Cortex of kidney (tissue), 1 donor: ENCODE data around the gene MVD.
A peak's percentile ranks its signal among the peaks of the same experiment; 100 is the strongest.

Experiments used
- DNase-seq: peaks from one replicate; lab custom pipeline; 2025; lab: John Stamatoyannopoulos, UW

Gene MVD, protein sequence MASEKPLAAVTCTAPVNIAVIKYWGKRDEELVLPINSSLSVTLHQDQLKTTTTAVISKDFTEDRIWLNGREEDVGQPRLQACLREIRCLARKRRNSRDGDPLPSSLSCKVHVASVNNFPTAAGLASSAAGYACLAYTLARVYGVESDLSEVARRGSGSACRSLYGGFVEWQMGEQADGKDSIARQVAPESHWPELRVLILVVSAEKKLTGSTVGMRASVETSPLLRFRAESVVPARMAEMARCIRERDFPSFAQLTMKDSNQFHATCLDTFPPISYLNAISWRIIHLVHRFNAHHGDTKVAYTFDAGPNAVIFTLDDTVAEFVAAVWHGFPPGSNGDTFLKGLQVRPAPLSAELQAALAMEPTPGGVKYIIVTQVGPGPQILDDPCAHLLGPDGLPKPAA

DNA sequence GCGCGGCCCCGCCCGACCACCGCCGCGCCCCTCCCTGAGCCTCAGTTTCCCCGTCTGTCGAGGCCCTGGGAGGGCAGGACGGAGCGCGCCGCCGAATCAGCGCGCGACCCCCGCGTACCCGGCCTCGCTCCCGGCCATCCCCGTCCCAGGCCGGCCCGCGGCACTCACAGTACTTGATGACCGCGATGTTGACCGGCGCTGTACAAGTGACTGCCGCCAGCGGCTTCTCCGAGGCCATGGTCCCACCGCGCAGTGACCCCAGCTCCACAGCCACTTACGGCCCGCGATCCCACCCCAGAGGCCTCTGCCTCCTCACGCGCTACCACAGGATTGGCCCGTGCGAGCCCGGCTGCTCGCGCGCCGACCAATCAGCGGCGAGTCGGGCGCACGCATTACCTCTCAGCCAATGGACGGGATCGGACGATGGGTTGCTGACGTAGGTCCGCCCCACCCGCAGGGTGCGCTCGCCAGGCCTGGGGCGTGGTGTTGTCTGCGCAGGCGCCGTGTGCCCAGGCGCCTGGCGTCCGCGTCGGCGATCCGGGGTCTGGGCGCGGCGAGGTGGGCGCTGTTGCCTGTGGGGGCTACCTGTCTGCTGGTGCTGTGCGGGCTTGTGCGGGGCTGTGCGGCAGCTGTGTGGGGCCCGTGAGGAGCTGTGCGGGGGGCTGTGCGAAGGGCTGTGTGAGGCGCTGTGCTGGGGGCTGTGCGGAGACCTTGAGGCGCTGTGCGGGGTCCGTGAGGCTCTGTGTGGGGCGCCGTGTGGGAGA is at the start of gene MVD:
TSS of gene MVD (minus strand) at position 249 of the 764 bp plus-strand sequence. CDS start at position 238, 11 bp downstream.
- peak; percentile 83 for DNase-seq

DNA sequence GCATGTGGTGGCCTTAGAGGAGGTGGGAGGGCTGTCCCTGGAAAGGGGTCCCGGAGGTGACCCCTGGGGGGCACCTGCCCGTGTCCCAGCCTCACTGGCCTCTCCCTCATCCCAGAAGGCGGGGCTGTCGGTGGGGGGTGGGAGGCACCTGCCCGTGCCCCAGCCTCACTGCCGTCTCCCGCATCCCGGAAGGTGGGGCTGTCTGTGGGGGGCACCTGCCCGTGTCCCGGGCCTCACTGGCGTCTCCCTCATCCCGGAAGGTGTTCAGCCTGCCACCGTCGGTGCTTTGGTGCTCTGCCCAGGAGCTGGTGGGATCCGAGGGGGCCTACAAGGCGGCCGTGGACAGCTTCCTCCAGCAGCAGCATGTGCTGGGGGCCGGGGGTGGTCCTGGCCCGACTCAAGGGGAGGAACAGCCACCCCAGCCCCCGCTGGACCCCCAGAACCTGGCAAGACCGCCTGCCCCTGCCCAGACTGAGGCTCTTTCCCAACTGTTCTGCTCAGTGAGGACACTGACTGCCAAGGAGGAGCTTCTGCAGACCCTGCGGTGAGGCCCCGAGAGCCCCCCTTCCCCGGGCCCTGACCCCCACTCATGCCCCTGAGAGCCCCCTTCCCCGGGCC is 49.6 kb upstream of the MVD start:
- no peak for DNase-seq

DNA sequence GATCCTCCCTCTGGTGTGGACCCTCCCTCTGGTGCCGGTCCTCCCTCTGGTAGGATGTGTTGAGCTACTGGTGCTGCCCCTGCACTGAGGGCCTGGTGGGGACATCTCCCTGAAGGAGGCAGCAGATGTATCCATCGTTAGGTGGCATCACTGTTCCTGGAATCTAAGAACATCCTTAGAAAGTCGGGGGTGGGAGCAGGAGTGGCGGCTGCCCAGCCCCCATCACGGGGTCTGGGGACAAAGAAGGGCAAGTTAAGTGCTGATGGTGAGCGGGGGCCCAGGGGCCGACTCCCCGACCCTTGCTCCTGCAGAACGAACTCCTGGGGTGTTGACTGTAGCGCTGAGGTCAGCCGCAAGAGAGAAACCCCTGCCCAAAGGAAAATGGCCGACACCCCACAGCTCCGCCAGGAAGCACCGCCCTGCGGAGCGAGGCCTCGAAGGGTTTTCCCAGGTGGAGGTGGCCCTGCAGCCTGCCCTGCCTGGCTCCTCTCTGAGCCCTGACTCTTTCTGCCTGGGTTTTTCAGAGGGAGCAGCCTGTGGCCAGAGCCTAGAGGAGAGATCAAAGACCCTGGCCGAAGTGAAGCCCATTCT is 49.0 kb upstream of the MVD start:
- no peak for DNase-seq

DNA sequence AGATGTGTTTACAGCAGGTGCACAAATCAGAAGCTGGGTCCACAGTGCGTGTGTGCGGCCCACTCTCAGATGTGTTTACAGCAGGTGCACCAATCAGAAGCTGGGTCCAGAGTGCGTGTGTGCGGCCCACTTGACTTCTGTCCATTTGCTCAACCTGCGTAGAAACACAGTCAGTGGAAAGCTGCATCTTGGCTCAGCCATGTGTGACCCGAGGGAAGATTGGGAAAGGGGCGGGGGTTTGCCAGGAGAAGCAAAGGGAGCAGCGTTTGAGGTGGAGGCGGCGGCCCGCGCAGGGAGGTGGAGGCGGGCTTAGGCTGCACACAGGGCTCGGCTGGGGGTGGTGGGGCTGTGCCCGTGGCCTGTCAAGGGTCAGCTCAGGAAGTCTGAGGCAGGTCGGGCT is 47.7 kb upstream of the MVD start:
- DNase-seq: no peak

DNA sequence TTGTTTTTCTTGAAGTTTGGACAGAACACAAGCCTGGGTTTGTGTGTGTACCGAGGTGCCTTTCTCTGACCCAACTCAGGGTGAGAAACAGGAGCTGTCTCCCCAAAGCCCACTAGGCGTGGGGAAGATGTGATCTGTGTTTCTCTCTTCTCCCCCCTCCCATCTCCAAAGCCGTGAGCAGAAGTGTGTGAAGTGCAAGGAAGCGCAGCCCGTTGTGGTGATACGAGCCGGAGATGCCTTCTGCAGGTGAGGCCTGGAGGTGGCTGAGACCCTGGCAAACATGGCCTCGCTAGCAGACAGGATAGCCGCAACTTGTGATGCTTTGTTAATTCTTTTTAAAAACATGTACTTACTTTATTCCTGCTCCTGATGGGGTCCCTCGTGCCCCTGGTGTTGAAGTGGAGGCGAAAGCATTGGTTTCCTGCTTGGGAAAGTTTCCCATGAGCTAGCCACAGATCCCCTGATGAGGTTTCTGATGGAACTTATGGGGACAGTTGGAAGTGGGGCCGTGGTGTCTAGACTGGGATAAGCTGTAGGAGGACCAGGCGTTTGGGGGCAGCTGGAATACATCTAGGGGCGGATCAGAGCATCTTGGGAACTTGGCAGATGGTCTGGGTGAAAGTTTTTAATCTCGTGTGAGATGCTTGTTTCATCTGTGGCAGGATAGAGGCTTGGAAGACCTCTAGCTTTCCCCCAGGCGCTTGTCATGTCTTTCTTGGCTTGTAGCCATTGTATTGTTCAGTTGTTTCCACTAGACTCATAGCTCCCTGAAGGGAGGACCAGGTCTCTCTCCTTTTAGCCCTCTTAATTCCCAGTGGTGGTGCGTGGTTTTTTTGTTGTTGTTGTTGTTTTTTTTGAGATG is 44.3 kb upstream of the MVD start:
- DNase-seq: no peak

DNA sequence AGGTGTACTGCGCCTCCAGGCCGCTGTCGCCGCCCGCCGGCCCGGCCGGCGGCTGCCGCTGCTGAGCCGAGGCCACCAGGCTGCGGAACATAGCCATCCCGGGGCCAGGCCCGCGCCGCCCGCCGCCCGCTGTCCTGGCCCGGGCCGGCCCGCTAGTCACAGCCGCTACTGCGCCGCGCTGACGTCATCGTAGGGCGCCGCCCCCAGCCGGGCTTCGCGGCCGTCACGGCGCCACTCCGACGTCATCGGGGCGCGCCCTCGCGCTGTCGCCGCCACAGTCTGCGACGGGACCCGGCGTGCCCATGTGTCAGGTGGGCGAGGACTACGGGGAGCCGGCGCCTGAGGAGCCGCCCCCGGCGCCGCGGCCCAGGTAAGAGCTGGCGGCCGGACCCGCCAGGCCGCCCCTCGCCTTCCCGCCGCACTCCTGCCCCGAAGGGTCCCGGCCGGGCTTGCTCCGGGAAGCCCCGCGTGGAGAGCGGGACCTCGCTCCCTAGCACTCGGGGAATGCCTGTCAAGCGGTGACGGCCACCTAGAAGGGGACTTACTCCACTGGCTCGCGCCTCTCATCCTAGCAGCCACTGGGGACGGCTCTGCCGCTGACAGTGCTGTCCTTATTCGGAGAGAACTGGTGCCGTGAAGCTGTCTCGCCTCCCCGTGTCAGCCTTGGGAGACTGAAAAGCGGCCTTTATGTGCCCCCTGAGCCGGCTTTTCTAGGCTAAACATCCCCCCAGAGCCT is 43.5 kb upstream of the MVD start, which contains the start of the genes CTU2 and RNF166:
TSS of gene CTU2 (plus strand) at position 275 of the 736 bp plus-strand sequence. CDS start at position 303, 28 bp downstream.
TSS of gene RNF166 (minus strand) at position 180 of the 736 bp plus-strand sequence. CDS start at position 97, 83 bp downstream.
- DNase-seq: peak; percentile 69

DNA sequence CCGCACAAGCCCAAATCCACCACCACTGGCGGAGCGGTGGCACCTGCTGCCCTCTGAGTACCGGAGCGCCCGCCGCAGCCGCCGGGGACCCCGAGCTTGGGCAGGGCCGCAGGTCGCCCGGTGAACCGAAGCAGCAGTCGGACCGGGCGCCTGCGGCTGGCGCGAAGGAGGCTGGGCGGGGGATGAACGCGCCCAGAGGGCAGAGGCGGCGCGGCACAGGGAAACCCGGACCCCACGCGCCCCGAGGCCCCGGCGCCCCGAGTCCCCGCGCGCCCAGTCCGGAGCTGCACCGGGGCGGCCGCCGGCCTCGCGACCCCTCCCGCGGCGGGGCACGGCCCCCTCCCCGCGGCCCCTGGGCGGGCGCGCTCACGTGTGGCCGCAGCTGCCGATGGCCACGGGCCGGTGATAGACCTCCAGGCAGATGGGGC is 42.9 kb upstream of the MVD start:
- DNase-seq: no peak

DNA sequence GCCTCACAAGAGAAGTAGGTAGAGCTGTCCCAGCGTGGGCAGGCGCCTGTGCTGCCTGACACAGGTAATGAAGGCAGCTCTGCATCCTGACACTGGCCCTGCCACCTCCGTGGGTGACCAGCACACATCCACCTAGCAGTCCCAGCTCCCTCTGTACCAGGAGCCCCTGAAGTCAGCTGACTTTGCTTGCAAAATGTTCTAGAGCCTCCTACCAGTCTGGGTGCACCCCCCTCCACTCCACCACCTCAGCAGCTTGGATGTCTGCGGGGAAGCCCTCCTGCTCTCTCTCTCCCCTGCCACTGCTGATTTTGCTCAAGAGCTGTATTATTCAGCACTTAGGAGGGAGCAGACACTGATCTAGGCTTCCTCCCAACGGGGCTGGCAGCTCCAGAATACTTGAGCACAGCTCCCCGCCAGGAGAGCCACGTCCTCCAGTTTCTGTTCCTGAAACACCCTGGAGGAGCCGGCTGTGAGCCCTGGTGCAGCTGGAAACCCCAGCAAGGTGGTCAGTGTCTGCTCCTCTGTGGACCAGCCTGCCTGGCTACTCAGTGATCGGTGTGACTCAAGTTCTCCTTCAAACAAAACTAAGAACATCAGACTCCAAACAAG is 42.3 kb upstream of the MVD start:
- no peak for DNase-seq

DNA sequence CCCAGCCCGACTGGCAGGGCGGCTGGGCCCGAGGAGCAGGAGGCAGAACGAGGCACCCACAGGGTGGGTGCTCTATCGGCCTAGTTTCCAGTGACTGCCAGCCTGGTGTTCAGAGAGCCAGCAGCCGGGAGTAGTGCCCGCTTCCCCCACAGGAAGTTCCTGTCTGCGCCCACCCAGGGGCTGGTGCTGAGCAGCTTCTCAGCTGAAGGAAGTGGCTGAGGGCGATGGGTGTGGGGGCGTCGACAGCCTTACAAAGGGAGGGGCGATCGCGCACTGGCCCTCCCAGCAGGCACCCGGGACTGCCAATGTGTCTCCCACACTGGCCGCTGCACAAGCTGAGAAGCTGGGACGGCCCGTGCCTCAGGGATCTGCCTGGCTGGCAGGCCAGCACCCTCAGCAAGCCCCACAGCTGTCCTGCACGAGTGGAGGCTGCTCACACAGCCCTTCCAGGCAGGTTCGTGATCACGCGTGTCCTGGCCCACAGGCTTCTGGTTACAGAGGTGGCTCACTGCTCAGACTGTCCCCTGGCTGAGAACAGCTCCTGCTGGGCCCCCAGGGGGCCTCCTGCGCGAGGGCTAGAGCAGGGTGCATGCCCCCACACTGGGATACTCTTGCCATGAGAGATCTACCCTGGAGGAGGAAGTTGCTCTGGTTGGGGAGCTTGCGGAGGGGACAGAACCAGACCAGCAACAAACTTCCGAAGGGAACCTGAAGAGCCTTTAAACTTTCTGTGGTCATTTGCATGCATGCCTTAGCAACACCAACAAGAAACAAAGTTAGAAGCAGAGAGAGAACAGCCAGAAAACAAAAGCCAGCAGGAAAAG is 40.8 kb upstream of the MVD start:
- no peak for DNase-seq

DNA sequence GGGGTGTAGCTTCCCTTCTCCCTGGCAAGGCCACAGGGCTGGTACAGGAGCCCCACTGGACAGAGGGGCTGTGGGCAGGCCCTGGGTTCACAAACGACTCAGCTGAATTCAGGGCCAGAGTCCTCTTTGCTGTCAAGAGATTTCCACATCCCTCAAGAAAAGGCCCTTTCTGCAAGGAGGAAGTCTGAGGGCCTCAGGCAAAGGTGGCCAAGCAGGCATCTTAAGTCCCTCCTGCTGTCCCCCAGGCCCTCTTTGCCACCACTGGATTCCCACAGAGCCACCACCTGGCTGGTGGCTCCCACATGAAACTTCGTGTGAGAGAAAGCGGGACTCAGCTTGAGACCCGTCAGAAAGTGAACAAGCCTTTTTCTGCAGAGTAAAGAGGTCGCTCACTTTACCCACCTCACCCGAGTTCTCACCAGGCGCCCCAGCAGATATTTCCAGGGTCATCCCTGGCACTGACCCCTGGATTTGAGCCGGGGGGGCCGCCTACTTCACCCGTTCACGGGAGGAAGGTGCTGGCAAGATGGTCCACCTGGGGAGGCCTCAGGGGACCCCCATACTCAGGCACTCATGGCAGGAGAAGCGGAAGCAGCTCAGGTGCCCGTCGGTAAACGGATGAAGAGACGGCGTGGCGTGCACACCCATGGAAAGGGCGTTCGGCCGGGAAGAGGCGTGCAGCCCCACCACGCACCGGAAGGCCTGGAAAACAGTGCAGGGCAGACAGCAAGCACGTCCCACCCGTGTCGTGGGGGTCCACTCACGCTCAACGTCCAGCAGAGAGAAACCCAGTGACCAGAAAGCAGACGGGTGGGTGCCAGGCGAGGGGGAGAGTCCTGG is 39.7 kb upstream of the MVD start:
- no peak for DNase-seq

DNA sequence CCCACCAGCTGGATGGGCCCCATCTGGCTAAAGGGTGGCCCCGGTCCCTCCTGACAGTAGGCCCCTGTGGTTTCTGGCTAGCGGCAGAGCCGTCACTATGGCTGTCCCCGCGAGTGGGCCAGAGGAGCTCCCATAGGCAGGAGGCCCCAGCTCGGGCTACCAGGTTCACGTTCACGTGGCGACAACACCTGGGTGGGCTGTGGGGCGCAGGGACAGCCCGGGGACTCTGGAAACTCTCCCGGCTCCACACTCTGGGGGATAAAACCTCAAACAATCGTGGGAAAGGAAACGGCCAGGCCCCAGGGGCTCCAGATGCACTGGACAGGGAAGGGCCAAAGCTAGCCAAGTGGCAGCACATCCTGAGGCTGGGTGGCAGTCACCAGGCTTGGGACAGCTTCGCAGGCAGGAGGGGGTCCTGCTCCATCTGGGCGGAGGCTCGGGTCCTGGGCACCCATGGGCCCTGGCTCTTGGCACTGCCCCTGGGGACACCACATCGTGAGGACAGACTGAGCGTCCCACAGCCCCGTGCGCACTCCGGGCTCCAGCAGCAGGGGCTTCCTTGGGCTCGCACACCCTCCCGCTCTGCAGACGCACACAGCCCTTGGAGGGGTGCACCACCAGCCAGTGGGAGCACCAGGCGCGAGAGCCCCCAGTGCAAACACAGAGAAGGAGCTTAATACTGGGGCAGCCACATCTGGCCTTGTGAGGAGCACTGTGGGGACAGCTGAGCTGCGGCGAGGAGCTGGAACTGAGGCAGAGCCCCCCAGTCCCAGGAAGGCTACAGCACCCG is 38.9 kb upstream of the MVD start:
- no peak for DNase-seq

DNA sequence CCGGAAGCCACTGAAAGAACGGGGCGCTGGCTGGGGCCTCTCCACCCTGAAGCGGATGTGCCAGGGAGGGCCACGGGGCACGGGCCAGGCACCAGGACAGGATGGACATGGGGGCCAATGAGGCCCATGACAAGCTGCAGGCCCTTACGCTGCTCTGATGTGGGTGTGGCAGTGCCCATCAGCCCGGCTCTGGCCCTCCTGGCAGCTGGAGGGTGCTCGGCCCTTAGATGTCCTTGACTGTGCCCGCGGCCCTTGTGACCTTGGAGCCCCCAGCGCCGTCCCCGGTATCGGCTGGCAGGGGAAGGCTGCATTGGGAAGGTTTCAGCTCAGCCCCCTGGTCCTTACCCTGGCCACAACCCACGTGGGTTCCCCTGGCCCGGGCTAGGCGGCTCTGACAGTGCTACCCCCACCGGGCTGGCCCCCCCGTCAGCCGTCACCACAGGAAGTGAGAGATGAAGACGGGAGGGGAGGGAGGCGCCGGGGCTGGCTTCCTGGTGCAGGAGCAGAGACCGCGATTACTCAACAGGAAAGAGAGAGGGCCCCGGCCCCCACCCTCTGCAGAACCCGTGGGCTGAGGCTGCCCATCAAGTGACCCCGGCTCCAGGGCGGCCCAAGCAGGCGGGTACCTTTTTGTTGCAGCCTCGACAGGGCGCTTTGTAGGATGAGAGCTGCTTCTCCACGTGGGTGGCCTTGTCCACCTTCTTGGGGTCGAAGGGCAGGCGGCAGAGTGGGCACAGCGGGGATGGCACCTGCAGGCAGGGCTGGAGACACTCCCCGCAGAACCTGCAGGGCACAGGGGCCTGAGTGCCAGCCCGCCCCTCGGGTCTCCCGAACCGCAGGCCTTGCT is 38.0 kb upstream of the MVD start:
- no peak for DNase-seq

DNA sequence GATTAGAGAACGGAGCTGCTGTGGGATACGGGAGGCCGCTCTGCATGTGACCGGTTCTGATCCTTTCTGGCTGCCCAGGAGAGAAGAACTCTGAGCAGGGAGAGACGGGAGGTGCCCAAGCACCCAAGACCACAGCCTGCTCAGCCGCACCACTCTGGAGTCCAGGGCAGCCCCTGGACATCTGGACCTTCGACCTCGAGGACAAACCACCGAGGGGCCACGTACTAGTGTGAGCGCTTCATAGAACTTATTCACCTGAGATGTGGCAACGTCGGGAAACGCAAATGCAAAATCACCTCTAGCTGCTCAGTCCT is 37.4 kb upstream of the MVD start:
- DNase-seq: no peak

DNA sequence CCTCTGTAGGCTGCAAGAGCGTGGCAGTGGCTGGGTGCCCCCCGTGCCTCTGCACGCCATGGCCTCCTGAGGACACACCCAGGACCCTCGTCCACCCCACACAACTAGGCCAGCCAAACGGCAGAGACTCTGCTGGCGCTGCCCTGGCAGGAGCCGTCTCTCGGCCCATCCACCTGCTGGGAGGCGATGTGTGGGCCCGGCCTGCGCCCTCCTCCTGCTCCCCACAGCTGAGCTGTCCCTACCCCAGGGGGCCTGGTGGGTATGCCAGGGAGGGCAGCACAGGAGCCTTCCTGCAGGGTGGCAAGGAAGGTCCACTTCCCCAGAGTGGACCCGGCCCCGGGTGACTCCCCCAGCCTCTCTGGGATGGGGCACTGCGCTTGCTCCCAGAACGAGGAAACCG is 36.3 kb upstream of the MVD start:
- DNase-seq: no peak

DNA sequence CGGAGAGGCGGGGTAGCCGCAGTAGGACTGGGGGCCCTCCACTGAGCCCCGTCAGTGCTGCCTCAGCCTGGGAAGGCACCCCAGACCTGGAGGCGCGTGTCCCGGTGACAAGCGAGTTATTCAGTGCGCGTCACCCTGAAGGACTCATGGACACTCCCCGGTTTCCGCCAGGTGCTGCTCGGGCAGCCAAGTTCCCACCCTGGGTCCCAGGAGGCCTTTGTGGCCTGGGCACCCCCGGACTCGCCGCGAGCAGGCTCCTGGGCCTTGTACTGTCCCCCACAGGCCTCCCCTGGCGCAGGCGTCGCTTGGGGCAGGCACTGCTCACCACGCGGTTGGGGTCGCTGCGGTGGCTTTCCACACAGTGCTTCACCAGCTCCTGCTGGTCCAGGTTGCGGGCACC is 35.8 kb upstream of the MVD start:
- no peak for DNase-seq

DNA sequence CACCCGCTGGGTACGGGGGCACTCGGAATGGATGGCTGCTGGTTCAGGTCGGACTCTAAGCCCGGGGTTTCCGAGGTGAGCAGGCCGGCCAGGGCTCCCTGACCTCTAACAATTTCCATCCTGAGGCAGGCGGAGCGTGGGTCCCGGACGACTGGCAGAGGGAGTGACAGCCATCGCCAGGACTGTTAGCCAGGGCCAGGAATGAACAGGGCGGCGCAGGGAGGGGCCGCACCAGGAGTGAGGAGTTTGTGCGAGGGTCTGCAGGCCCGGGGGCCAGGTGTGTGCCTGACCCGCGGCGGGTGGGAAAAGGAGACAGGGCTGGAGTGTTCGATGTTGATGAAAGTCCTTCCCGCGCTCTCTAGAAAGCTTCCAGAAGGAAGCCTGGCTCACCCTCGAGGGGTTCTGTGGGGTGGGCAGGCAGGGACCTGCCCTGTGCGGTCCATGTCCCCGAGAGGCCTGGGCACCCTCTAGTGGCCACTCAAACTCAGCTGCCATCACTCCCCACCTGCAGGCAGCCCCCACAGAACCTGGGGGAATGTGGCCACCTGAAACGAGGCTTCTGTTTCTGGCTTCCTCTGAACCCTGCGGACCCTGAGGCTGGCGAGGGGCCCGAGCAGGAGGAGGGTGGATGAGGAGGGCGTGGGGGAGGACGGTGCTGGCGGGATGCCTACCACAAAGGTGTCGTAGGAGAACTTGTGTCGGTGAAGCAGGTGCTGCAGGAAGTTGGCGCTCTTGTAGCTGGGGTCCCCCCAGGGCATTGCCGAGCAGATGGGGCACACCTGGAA is 35.1 kb upstream of the MVD start:
- no peak for DNase-seq
